Hypothalamus (tissue), 51 donors: ENCODE measurements around the gene DUS2.

ENCODE experiments used
- DNase-seq, 51 donors: peaks; one replicate each; lab custom pipeline; 2025; lab: John Stamatoyannopoulos, UW

The DUS2 gene

DNA sequence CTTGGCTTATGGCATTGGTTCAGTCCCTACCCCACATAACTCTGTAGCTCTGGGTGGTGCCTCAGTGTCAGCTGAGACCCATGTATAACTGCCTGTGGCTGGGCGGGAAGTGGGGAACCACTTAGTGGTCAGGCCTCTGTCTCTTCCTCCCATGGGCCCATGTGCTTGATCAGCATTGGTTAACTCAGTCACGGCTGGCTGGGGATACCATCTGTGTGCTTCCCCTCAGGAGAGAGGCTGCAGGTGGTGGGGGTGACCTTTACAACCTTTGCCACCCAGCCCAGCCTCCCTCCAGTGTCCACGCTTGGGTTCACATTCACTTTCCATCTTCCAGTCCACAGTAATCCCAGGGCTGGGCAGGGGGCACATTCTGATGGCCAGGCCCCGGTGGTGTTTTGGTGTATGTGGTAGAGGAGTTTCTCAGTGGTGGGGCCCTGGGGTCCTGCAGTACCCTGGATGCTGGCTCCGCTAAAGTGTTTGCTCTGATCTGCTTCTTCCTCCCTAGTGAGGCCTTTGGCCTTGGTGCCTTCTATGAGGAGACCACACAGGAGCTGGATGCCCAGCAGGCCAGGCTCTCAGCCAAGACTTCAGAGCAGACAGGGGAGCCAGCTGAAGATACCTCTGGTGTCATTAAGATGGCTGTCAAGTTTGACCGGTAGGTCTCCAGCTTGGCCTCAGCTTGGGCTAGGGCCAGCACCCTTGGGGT, 51.9 kb downstream of the DUS2 start:
- DNase-seq = peak in 1 of 51 donors; percentile 5

GRCh38 chr16:68075980-68076379, 52.9 kb downstream of the DUS2 start:
- DNase-seq = no peak

- DNase-seq = no peak
These were observed 53.5 kb downstream of the DUS2 start for GRCh38 chr16:68076560-68076959.

- no peak for DNase-seq
These were observed 55.0 kb downstream of the DUS2 start for GRCh38 chr16:68077866-68078700.

GRCh38 chr16:68078701-68079375, 55.8 kb downstream of the DUS2 start:
- no peak for DNase-seq

DNA sequence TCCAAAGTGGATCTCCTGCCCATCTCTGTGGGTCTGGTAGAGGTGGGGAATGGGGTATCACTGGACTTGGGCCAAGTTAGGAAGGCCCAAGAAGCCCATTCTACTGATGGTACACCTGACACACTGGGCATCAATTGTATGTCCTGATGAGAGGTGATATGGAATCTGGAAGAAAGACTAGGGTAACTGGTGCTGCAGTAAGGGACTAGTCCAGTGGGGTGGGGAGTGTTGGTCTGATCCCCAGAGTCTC, 56.2 kb downstream of the DUS2 start:
- no peak for DNase-seq

DNA sequence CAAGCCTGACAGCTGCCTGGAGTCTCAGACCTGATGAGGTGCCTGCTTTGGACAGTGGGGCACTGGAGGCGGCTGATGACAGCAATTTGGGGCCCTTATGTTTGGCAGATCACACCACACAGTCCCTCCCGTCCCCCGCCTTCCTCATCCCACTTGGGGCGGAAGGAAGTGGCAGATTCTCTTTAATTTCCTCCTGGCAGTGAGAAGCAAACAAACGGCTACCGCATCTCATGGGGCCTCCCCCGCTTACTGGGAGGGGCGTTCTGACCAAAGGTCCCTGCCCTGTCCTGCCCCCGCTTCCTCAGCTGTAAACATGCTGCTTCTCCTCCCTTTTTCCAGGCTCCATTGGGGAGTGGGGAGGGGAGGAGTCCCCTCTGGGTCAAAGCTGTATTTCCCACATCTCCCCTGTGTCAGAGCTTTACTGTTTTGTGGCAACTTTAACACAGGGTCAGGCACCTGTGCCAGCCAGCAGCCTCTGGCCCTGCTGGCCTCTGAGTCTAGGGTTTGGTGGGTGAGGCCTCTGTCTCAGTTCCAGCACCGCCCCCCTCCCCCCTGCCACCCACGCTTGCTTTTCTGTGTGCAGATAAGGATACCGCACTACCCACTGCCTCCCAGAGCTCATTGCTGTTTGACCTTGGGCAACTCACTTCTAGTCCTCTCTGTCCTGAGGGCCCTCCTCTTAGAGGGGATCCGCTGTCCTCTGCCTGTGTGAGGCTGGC, 56.7 kb downstream of the DUS2 start:
- peak in 15 of 51 donors; percentile 6 to 45 (median 17) for DNase-seq

- no peak for DNase-seq
These were observed 59.0 kb downstream of the DUS2 start for GRCh38 chr16:68081861-68082628.

- no peak for DNase-seq
These were observed 59.6 kb downstream of the DUS2 start for GRCh38 chr16:68082629-68083238.

DNA sequence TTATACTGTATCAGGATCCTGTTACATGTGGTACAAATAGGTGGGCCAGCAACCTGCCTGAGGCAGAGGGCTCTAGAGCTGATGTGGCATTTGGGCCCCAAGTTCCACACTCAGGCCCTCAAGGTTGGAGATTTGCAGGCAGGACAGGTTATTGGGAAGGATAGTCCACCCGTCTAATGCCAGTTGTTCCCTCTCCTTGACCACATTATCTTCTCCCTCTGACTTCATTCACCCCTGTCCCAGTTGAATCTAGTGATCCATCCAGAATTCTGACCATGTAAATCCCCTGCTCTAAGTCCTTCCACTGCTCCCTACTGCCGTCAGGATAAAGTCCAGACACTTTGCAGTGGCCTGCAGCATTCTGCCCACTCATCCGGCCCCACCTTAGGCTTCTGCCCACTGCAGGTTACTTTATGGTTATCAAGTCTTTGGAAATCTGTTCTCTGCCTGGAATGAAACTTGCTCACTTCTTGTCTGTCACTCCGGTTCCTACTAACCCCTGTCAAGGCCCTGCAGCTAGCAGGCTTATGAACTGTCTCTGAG, 60.2 kb downstream of the DUS2 start:
- DNase-seq = peak in 1 of 51 donors; percentile 16

DNA sequence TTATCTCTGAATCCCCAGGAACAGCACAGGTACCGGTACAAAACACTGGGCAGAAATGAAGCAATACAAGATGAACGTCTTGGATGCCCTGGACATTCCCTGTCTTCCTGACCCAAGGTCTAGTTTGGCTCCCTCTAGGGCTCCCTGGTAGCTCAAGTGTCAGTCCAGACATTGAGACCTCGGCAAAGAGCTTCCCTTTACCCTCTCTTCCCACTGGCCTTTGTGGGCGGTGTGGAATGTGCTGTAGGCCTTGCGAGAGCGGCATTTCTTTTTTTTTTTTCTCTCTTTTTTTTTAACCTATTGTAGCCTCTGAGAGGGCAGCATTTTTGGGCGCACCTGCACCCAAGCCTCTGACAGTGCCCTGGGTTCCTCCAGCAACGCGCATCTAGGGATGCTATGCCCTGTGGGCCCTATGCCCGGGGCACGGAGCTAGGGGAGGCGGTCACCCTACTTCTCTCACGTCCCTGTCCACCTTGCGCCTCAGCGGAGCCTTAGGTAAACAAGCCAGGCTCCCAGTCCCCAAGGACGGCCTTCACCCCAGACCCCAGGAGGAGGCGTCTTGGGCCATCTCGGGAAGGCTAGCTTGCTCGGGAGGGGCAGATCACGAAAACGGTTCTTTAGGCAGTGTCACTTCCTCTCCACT, 60.9 kb downstream of the DUS2 start:
- peak in 1 of 51 donors; percentile 60 for DNase-seq

DNA sequence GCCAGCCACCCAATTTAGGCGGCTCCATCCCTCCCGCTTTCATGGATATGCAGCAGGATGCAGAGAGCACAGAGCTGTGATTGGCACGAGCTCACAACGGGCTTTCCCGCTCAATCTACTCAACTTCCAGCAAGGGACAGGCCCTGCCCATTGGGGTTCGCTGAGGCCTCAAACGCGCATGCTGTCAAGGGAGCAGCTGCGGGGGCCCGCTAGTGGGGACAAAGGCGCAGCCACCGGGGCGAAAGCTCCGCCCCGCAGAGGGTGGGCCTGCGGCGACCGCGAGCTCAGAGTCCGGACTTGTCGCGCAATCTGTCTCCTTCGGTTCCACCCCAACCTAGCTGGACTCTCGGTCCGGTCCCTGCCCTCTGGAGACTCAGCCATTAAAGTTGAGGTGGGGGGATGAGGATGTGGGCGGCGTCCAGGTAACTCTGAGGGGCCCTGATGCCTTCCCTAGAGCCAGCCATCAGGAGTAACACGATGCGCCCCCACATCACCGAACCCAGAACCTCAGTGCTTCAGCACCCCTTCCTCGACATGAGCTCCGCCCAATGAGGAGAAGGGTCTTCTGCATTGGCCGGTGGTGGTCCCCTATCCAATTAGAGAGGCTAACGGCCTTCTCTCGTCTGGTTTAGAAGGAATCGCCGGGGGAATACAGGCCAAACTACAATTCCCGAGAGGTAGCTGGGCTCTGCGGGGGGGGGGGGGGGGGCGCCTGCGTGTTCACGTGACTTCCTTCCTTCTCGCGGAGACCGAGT, 61.6 kb downstream of the DUS2 start:
- peak; percentile 71 to 98 (median 91) for DNase-seq

- DNase-seq = peak in 46 of 51 donors; percentile 36 to 98 (median 94)
These were observed 62.4 kb downstream of the DUS2 start, which contains the start of gene NFATC3 for GRCh38 chr16:68085259-68086071. NFATC3 (plus strand) TSS chr16:68085370; CDS start chr16:68085682, 312 bp downstream.

DNA sequence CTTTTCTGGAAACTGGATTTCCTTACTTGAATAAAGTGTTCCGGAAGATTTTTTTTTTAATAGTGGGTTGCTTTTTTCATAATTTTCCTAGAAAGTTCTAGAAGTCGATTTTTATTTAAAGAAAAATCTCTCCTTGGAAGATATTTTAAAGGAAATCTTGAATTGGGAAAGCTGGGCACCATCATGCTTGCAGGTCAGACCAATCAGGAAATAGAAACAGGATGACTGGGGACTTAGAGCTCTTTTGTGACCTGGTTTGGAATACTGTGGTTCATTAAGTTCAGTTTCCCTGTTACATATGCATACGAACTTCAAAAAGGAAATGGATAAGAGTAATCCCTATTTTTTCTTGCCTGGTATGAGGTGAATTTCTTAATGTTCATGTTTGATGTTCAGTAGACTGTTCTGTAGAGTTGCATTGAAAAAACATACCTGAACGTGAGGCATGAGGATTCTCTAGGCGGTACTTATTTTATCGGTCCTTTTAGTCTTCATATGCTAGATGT, 63.3 kb downstream of the DUS2 start:
- DNase-seq = peak in 1 of 51 donors; percentile 17

DNA sequence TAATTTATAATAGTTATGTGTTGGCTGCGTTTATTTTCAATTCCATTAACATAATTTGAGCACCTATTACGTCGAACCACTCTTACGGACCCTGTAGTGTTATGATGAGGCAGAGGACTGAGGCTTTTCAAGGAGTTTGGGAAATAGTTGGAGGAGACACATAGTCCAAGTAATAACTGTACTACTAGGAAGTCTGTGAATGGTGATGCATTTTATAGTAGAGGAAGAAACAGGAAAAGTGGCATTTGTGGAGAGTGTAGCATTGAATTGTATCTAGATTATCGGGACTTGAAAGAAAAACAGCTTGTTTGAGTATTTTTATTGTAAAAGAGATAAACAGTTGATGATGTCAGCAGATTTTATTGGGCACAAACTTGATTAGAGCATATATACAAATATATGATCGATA, 63.8 kb downstream of the DUS2 start:
- DNase-seq = no peak

- no peak for DNase-seq
These were observed 64.6 kb downstream of the DUS2 start for GRCh38 chr16:68087688-68088087.
